Endometrial microvascular endothelial cells (primary cell): ENCODE results near the gene NR1D2. TPM values are rescaled to one million over a fixed set of nuclear protein-coding genes. Genes with fewer than 3 reads are reported as not detected.

Experiments
- total RNA-seq: library from RNA; depleted of rRNA; stranded (reverse); fragments of >200 nt; gene quantifications from one replicate; pipeline ENCODE4 v1.2.3, GENCODE V29; 2015; ENCODE audit errors: inconsistent ontology term

The NR1D2 gene
- total RNA-seq, 1 donor from 2014 or later: 14.6 TPM

Other genes starting within 250 kb of the NR1D2 start
- gene UBE2E1, start 139.3 kb upstream of the NR1D2 start, total RNA-seq: 151 TPM
- 3.9 TPM for gene NKIRAS1, start 28.3 kb upstream of the NR1D2 start, total RNA-seq
- 3,506 TPM for gene RPL15, start 28.2 kb upstream of the NR1D2 start, total RNA-seq